ENCODE results near the gene COMMD3. TPM values are rescaled to one million over a fixed set of nuclear protein-coding genes. Genes with fewer than 3 reads are reported as not detected.

Gene COMMD3
- polyA plus RNA-seq, 1 donor from 2014 or later, result 272 TPM

GRCh38 chr10:22367471-22367870, 51.3 kb downstream of the COMMD3 start:
- H3K36me3 ChIP-seq (ENCODE audit: insufficient read depth, low read length), result no peaks in the 10 kb centered on the region
- H3K27ac ChIP-seq (ENCODE audit: low read length), result no peak overlapping the region
- H4K20me1 ChIP-seq (ENCODE audit: insufficient read depth), result no peaks in the 10 kb centered on the region
- no peaks in the 10 kb centered on the region for H3K9me3 ChIP-seq (ENCODE audit: low read length)
- H2AFZ ChIP-seq (ENCODE audit: low read depth, low read length), result no peak overlapping the region
- H3K4me2 ChIP-seq (ENCODE audit: low read length), result no peak overlapping the region
- no peak for TF ChIP-seq EP300 (conservative IDR thresholded peaks at IDR 0.05; ENCODE audit: poor library complexity, severe bottlenecking)
- TF ChIP-seq, protein P1, sequence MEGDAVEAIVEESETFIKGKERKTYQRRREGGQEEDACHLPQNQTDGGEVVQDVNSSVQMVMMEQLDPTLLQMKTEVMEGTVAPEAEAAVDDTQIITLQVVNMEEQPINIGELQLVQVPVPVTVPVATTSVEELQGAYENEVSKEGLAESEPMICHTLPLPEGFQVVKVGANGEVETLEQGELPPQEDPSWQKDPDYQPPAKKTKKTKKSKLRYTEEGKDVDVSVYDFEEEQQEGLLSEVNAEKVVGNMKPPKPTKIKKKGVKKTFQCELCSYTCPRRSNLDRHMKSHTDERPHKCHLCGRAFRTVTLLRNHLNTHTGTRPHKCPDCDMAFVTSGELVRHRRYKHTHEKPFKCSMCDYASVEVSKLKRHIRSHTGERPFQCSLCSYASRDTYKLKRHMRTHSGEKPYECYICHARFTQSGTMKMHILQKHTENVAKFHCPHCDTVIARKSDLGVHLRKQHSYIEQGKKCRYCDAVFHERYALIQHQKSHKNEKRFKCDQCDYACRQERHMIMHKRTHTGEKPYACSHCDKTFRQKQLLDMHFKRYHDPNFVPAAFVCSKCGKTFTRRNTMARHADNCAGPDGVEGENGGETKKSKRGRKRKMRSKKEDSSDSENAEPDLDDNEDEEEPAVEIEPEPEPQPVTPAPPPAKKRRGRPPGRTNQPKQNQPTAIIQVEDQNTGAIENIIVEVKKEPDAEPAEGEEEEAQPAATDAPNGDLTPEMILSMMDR (IDR thresholded peaks at IDR 0.05; ENCODE audit: poor library complexity, severe bottlenecking), result no peak
- no peak for TF ChIP-seq POLR2AphosphoS5 (IDR thresholded peaks at IDR 0.05)
- no peak for TF ChIP-seq SMC3 (conservative IDR thresholded peaks at IDR 0.05; ENCODE audit: poor library complexity)
- no peak for TF ChIP-seq TAF1 (IDR thresholded peaks at IDR 0.05; ENCODE audit: low read depth)
- TF ChIP-seq, protein P2, sequence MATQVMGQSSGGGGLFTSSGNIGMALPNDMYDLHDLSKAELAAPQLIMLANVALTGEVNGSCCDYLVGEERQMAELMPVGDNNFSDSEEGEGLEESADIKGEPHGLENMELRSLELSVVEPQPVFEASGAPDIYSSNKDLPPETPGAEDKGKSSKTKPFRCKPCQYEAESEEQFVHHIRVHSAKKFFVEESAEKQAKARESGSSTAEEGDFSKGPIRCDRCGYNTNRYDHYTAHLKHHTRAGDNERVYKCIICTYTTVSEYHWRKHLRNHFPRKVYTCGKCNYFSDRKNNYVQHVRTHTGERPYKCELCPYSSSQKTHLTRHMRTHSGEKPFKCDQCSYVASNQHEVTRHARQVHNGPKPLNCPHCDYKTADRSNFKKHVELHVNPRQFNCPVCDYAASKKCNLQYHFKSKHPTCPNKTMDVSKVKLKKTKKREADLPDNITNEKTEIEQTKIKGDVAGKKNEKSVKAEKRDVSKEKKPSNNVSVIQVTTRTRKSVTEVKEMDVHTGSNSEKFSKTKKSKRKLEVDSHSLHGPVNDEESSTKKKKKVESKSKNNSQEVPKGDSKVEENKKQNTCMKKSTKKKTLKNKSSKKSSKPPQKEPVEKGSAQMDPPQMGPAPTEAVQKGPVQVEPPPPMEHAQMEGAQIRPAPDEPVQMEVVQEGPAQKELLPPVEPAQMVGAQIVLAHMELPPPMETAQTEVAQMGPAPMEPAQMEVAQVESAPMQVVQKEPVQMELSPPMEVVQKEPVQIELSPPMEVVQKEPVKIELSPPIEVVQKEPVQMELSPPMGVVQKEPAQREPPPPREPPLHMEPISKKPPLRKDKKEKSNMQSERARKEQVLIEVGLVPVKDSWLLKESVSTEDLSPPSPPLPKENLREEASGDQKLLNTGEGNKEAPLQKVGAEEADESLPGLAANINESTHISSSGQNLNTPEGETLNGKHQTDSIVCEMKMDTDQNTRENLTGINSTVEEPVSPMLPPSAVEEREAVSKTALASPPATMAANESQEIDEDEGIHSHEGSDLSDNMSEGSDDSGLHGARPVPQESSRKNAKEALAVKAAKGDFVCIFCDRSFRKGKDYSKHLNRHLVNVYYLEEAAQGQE (IDR thresholded peaks at IDR 0.05; ENCODE audit: borderline replicate concordance), result no peak
- no peak for TF ChIP-seq MXI1 (conservative IDR thresholded peaks at IDR 0.05; ENCODE audit: poor library complexity, severe bottlenecking)
- TF ChIP-seq EZH2 (IDR thresholded peaks at IDR 0.05; ENCODE audit: borderline replicate concordance, insufficient read depth, low read length, poor library complexity, severe bottlenecking), result no peak
- no peak for TF ChIP-seq RAD21 (conservative IDR thresholded peaks at IDR 0.05)
- no peak overlapping the region for H3K4me3 ChIP-seq (ENCODE audit: low read length)
- no peaks in the 10 kb centered on the region for H3K79me2 ChIP-seq (replicated peaks; ENCODE audit: insufficient read depth, low read length)
- H3K9me2 ChIP-seq (ENCODE audit: insufficient read depth, low read length), result no peaks in the 10 kb centered on the region
- H3K27me3 ChIP-seq (ENCODE audit: insufficient read depth, low read depth, low read length), result no peaks in the 10 kb centered on the region
- no peak overlapping the region for H3K9ac ChIP-seq (ENCODE audit: low read length)
- no peaks in the 10 kb centered on the region for H3F3A ChIP-seq (ENCODE audit: insufficient read depth, low read length, poor library complexity, severe bottlenecking)

DNA sequence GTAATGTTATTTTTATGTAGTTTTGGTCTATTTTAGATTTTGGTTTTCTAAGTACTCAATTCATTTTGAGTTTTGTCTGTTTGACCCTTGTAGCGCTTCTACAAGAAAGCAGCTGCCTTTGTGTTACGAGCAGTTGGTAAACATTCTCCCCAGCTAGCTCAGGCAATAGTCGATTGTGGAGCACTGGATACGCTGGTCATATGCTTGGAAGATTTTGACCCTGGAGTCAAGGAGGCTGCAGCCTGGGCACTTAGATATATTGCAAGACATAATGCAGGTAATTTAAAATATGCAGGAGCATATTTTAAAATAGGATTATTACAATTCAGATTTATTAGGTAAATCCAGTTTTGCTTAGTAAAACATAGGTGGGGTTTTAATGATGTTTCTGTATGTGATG, 52.2 kb downstream of the COMMD3 start:
- Histone ChIP-seq H3K9me2 (ENCODE audit: insufficient read depth, low read length) (no peaks in the 10 kb centered on the region), H3K27me3 (ENCODE audit: insufficient read depth, low read depth, low read length) (no peaks in the 10 kb centered on the region), H3K79me2 (replicated peaks; ENCODE audit: insufficient read depth, low read length) (no peaks in the 10 kb centered on the region), H4K20me1 (ENCODE audit: insufficient read depth) (no peaks in the 10 kb centered on the region), H3K4me2 (ENCODE audit: low read length) (no peak overlapping the region), H3K27ac (ENCODE audit: low read length) (no peak overlapping the region), H3K9ac (ENCODE audit: low read length) (no peak overlapping the region), H2AFZ (ENCODE audit: low read depth, low read length) (no peak overlapping the region), H3K36me3 (ENCODE audit: insufficient read depth, low read length) (no peaks in the 10 kb centered on the region), H3K9me3 (ENCODE audit: low read length) (no peaks in the 10 kb centered on the region), H3F3A (ENCODE audit: insufficient read depth, low read length, poor library complexity, severe bottlenecking) (no peaks in the 10 kb centered on the region), H3K4me3 (ENCODE audit: low read length) (no peak overlapping the region)
- TF ChIP-seq, protein P2 (IDR thresholded peaks at IDR 0.05; ENCODE audit: borderline replicate concordance), result no peak
- TF ChIP-seq SMC3 (conservative IDR thresholded peaks at IDR 0.05; ENCODE audit: poor library complexity), result no peak
- TF ChIP-seq EP300 (conservative IDR thresholded peaks at IDR 0.05; ENCODE audit: poor library complexity, severe bottlenecking), result no peak
- no peak for TF ChIP-seq POLR2AphosphoS5 (IDR thresholded peaks at IDR 0.05)
- no peak for TF ChIP-seq TAF1 (IDR thresholded peaks at IDR 0.05; ENCODE audit: low read depth)
- TF ChIP-seq MXI1 (conservative IDR thresholded peaks at IDR 0.05; ENCODE audit: poor library complexity, severe bottlenecking), result no peak
- TF ChIP-seq RAD21 (conservative IDR thresholded peaks at IDR 0.05), result no peak
- TF ChIP-seq, protein P1 (IDR thresholded peaks at IDR 0.05; ENCODE audit: poor library complexity, severe bottlenecking), result no peak

All from neural cell (in vitro differentiated cells).